Activated T-helper 17 cell treated with anti-CD3 and anti-CD28 coated beads, Interleukin-2, amount 50 U/mL, for 72 hours (primary cell): ENCODE measurements around the gene GALNT10. TPM values are rescaled to one million over a fixed set of nuclear protein-coding genes. Genes with fewer than 3 reads are reported as not detected.
"Not testable (repeated sequence)": the region's sequence is repeated elsewhere in the genome, so short reads cannot be mapped to it uniquely, and the experiment has no call there.

Experiments used
- ATAC-seq: fragments of 150-1000 bp; cut with Tn5 transposase; replicated peaks from 2 replicates; pipeline ENCODE4 v1.10.0; 2021; ENCODE audit warnings: mild to moderate bottlenecking, moderate library complexity
- H3K27ac Mint-ChIP-seq: one replicate; pipeline ENCODE4 v1.8.0; 2022; ENCODE audit warnings: mixed read lengths
- H3K27me3 Mint-ChIP-seq: one replicate; pipeline ENCODE4 v1.8.0; 2022; ENCODE audit warnings: mixed read lengths
- H3K36me3 Mint-ChIP-seq: one replicate; pipeline ENCODE4 v1.8.0; 2022; ENCODE audit warnings: low read depth, mild to moderate bottlenecking, mixed read lengths
- H3K4me1 Mint-ChIP-seq: one replicate; pipeline ENCODE4 v1.8.0; 2022; ENCODE audit warnings: mixed read lengths
- H3K4me3 Mint-ChIP-seq: one replicate; pipeline ENCODE4 v1.8.0; 2022; ENCODE audit warnings: mild to moderate bottlenecking, mixed read lengths
- H3K9me3 Mint-ChIP-seq: one replicate; pipeline ENCODE4 v1.8.0; 2022; ENCODE audit warnings: mixed read lengths
- total RNA-seq, 2 donors: library from RNA; stranded (reverse); gene quantifications; one replicate each; pipeline ENCODE4 v1.2.3, GENCODE V29; 2022

GALNT10 gene
- total RNA-seq = 10 to 100 TPM; 21.5 to 45.3 TPM

- Mint-ChIP-seq H3K27me3 (no peaks in the 10 kb centered on the region), H3K27ac (peak within 1 kb of the TSS; percentile 87), H3K4me3 (peak within 1 kb of the TSS; percentile 89), H3K36me3 (peaks cover 30% of the 10 kb centered on the region), H3K4me1 (peaks cover 28% of the 10 kb centered on the region), H3K9me3 (no peaks in the 10 kb centered on the region)
- peak; percentile 76 for ATAC-seq
Measured at GRCh38 chr5:154190595-154191304, at the start of gene GALNT10. Gene GALNT10 (plus strand): TSS chr5:154190733. CDS start chr5:154190867, 134 bp downstream.

- no peaks in the 10 kb centered on the region for H3K36me3 Mint-ChIP-seq
- H3K27ac Mint-ChIP-seq = no peak overlapping the region
- H3K27me3 Mint-ChIP-seq = peaks cover 13% of the 10 kb centered on the region
- no peaks in the 10 kb centered on the region for H3K4me1 Mint-ChIP-seq
- H3K9me3 Mint-ChIP-seq = no peaks in the 10 kb centered on the region
- ATAC-seq = no peak
- no peak overlapping the region for H3K4me3 Mint-ChIP-seq
Measured at GRCh38 chr5:154141745-154142221, 48.8 kb upstream of the GALNT10 start.

GRCh38 chr5:154143211-154143641 is 47.3 kb upstream of the GALNT10 start:
- Mint-ChIP-seq H3K36me3 (no peaks in the 10 kb centered on the region), H3K27me3 (peaks cover 18% of the 10 kb centered on the region), H3K9me3 (no peaks in the 10 kb centered on the region), H3K27ac (no peak overlapping the region), H3K4me3 (no peak overlapping the region), H3K4me1 (no peaks in the 10 kb centered on the region)
- no peak for ATAC-seq

DNA sequence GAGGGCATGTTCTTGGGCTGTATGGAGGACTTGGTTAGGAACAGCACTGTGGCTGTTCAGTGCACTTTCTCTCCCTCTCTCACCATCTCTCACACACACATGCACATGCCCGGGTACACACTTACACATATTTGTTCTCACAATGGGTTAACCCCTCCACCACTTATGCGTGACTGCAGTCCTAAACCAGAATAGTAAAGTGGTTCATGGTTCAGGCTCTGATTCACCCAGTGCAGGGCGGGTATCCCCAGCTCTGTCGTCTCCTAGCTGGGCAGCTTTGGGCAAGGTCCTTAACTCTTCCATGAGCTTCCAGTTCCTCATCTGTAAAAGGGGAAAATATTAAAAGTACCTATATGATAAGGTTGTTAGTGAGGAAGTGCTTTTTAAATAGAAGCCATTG is 45.3 kb upstream of the GALNT10 start:
- ATAC-seq = no peak
- Mint-ChIP-seq H3K27me3 (peaks cover 18% of the 10 kb centered on the region), H3K27ac (no peak overlapping the region), H3K9me3 (no peaks in the 10 kb centered on the region), H3K36me3 (no peaks in the 10 kb centered on the region), H3K4me3 (no peak overlapping the region), H3K4me1 (no peaks in the 10 kb centered on the region)

GRCh38 chr5:154146409-154146808 is 44.1 kb upstream of the GALNT10 start:
- Mint-ChIP-seq H3K9me3 (no peaks in the 10 kb centered on the region), H3K27ac (no peak overlapping the region), H3K27me3 (peaks cover 18% of the 10 kb centered on the region), H3K4me1 (no peaks in the 10 kb centered on the region), H3K36me3 (no peaks in the 10 kb centered on the region), H3K4me3 (no peak overlapping the region)
- no peak for ATAC-seq

DNA sequence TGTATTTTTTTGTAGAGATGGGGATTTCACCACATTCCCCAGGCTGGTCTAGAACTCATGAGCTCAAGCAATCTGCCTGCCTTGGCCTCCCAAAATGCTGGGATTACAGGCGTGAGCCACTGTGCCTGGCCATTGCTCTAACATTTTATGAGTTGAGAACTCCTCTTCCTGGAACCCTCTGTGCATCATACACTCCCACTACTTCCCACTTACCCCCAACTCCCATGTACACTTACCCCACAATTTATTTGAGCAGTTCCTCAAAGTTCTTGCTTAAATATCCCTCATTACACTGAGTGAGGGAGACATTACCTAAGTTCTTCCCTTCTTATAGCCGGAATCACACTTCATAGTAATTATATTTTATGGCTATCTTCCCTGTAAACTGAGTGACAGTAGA is 42.9 kb upstream of the GALNT10 start:
- Mint-ChIP-seq H3K27me3 (peaks cover 16% of the 10 kb centered on the region), H3K4me1 (no peaks in the 10 kb centered on the region)
- no peak for ATAC-seq

GRCh38 chr5:154150471-154150870 is 40.1 kb upstream of the GALNT10 start:
- H3K4me3 Mint-ChIP-seq, H3K36me3 Mint-ChIP-seq, H3K9me3 Mint-ChIP-seq, H3K4me1 Mint-ChIP-seq, H3K27ac Mint-ChIP-seq, ATAC-seq: not testable (repeated sequence)
- peaks cover 15% of the 10 kb centered on the region for H3K27me3 Mint-ChIP-seq

More for the DNA sequence above, 42.9 kb upstream of the GALNT10 start:
- Mint-ChIP-seq H3K27ac (no peak overlapping the region), H3K9me3 (no peaks in the 10 kb centered on the region), H3K36me3 (no peaks in the 10 kb centered on the region), H3K4me3 (no peak overlapping the region)

DNA sequence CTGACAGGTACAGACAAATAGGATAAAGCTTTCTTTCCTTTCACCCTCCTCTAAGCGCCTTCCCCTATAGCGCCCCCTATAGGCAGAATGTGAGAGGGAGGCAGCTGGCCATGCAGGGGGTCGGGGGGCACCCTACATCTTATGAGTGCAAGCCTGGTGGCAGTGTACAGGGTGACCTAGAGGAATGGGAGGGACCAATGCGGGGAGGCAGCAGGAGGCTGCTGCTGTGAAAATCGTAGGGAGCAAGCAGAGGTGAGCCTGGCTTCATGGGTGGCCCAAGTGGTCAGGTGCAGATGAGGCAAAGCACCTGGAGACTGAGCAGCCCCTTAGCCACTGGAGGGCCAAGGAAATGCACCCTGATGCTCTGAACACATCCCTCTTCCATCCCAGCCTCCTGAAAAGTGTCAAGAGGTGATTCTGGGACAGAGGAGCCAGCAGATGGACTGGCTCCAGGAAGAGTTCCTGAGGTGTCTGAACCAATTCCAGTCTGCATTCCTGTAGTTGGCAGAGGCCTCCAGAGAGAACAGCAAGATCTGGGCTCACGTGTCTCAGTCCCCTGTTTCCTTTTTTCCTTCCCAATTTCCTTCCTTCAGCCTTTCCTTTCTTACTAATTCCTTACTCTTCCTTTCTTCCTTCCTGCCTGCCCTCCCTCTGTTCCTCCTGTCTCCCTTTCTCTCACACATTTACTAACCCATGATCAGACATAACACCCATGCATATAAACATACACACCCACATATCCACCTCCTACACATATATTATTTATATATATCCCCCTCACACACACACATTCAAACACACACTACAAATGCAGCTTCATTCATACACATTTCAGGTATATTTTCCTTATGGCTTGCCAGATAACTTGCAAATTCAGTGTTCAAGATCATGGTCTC is 32.8 kb upstream of the GALNT10 start:
- no peaks in the 10 kb centered on the region for H3K36me3 Mint-ChIP-seq
- no peak for ATAC-seq
- H3K27ac Mint-ChIP-seq = no peak overlapping the region
- H3K27me3 Mint-ChIP-seq = peaks cover 27% of the 10 kb centered on the region
- no peaks in the 10 kb centered on the region for H3K4me1 Mint-ChIP-seq
- no peaks in the 10 kb centered on the region for H3K9me3 Mint-ChIP-seq
- no peak overlapping the region for H3K4me3 Mint-ChIP-seq

DNA sequence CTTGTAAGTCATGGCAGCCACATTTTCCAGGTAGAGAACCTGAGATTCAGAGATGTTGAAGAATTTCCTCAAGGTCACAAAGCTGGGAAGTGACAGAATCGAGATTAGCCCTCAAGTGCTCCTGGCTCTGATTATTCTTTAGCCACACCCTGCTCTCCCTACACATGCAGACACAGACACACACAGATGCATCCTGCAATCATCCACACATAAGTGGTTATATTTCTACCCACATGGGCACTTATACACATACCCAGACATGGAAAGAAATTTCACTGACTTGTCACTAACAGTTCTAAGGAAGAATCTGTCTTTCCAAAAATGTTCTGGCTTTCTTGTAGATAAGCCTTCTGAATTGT is 32.2 kb upstream of the GALNT10 start:
- Mint-ChIP-seq H3K27ac (no peak overlapping the region), H3K36me3 (no peaks in the 10 kb centered on the region), H3K4me3 (no peak overlapping the region), H3K4me1 (no peaks in the 10 kb centered on the region), H3K9me3 (no peaks in the 10 kb centered on the region), H3K27me3 (peaks cover 27% of the 10 kb centered on the region)
- ATAC-seq = no peak

DNA sequence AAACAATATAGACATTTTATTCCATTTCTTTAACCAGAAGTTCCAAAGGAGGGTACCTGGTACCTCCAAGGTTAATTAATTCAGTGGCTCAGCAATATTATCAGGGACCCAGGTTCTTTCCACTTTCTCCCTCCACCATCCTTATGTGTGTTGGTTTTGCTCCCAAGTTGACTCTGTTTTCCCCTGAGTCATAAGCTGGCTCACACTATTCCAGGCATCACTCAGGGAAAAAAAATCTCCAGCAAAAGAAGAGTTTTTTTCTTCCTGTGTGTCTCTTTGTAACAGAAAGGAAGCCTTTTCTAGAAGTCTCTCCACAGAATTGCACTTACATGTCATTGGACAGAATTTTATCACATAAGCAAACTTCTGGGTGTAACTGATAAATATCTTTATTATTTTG is 31.2 kb upstream of the GALNT10 start:
- H3K4me3 Mint-ChIP-seq = no peak overlapping the region
- H3K4me1 Mint-ChIP-seq = no peaks in the 10 kb centered on the region
- H3K27ac Mint-ChIP-seq = no peak overlapping the region
- no peak for ATAC-seq
- H3K9me3 Mint-ChIP-seq = no peaks in the 10 kb centered on the region
- no peaks in the 10 kb centered on the region for H3K36me3 Mint-ChIP-seq
- H3K27me3 Mint-ChIP-seq = peaks cover 32% of the 10 kb centered on the region

DNA sequence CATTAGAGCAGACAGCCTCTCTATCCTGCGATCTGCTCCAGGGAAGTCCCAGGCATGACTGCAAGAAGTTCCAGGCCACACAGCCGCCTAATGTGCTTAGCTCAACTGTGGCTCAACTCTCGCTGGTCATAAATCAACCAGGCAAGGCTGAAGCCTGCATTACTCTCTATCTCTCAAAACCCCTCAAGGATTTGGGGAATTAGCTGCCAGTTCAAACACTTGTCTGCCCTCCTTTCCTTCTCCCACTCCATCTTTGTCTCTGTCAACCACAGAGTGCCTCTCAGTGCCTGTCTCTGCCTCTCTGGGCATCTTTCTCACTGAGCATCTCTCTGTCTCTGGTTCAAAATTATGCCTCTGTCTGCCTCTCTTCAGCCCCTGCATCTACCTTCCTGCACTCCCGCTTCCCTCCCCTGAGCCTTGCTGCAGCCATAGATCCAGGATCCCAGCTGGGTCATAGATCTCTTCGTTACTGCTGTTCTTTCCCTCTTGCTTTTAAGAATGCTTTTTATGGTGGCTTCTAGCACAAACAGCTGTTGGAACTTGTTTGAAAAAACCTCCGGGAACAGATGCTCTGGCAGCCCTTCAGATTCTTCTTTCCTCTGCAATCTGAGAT is 27.9 kb upstream of the GALNT10 start:
- no peaks in the 10 kb centered on the region for H3K4me1 Mint-ChIP-seq
- no peak overlapping the region for H3K4me3 Mint-ChIP-seq
- no peaks in the 10 kb centered on the region for H3K36me3 Mint-ChIP-seq
- ATAC-seq = no peak
- H3K27me3 Mint-ChIP-seq = peaks cover 34% of the 10 kb centered on the region
- H3K27ac Mint-ChIP-seq = no peak overlapping the region
- H3K9me3 Mint-ChIP-seq = no peaks in the 10 kb centered on the region

GRCh38 chr5:154163327-154164248 is 26.9 kb upstream of the GALNT10 start:
- Mint-ChIP-seq H3K36me3 (no peaks in the 10 kb centered on the region), H3K4me1 (no peaks in the 10 kb centered on the region), H3K4me3 (no peak overlapping the region), H3K9me3 (no peaks in the 10 kb centered on the region), H3K27ac (no peak overlapping the region), H3K27me3 (peaks cover 30% of the 10 kb centered on the region)
- ATAC-seq = no peak

GRCh38 chr5:154164249-154164581 is 26.3 kb upstream of the GALNT10 start:
- no peaks in the 10 kb centered on the region for H3K4me1 Mint-ChIP-seq
- H3K27me3 Mint-ChIP-seq = peaks cover 30% of the 10 kb centered on the region
- no peak overlapping the region for H3K4me3 Mint-ChIP-seq
- ATAC-seq = no peak
- H3K27ac Mint-ChIP-seq = no peak overlapping the region
- no peaks in the 10 kb centered on the region for H3K9me3 Mint-ChIP-seq
- no peaks in the 10 kb centered on the region for H3K36me3 Mint-ChIP-seq

- H3K4me3 Mint-ChIP-seq = no peak overlapping the region
- peaks cover 30% of the 10 kb centered on the region for H3K27me3 Mint-ChIP-seq
- H3K27ac Mint-ChIP-seq = no peak overlapping the region
- no peaks in the 10 kb centered on the region for H3K9me3 Mint-ChIP-seq
- no peaks in the 10 kb centered on the region for H3K36me3 Mint-ChIP-seq
- H3K4me1 Mint-ChIP-seq = no peaks in the 10 kb centered on the region
- no peak for ATAC-seq
Measured at GRCh38 chr5:154165886-154166285, 24.6 kb upstream of the GALNT10 start.
